Measurements from ENCODE around the gene SLC2A14.

DNA sequence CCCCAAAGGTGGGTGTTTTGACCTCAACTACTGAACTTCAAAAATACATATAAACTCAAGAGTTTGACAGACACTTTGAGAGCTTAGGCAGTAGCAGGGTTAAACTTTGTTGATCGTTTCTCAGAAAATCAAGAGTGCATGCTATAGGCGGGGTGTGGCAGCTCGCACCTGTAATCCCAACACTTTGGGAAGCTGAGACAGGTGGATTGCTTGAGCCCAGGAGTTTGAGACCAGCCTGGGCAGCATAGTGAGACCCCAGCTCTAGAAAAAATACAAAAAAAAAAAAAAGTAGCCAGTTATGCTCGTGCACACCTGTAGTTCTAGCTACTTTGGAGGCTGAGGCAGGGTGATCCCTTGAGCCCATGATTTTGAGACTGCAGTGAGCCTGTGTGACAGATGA, 71.3 kb downstream of the SLC2A14 start:
- TF ChIP-seq POLR2A (IDR thresholded peaks at IDR 0.05) (no peak), CTCF (IDR thresholded peaks at IDR 0.05) (no peak)
